GM12891 (cell line): ENCODE data around the gene TMEM86A. TPM values are rescaled to one million over a fixed set of nuclear protein-coding genes. Genes with fewer than 3 reads are reported as not detected.
"Not testable (repeated sequence)": the region's sequence is repeated elsewhere in the genome, so short reads cannot be mapped to it uniquely, and the experiment has no call there.

Experiments
- DNase-seq: peaks from one replicate; pipeline ENCODE4 v3.0.0; 2011; ENCODE audit warnings: low spot score; ENCODE audit not compliant: insufficient read length
- FAIRE-seq: peaks from 2 replicates; lab custom pipeline; 2011; peaks lifted over from hg19 to GRCh38; lab: Jason Lieb, UNC
- PAX5 ChIP-seq: IDR thresholded peaks from 2 replicates; pipeline ENCODE4 v1.6.1; 2011; ENCODE audit warnings: low read length, moderate library complexity, mild to moderate bottlenecking; ENCODE audit not compliant: insufficient read depth, severe bottlenecking
- POLR2A ChIP-seq: IDR thresholded peaks from 2 replicates; pipeline ENCODE4 v1.6.1; 2011; ENCODE audit warnings: low read depth, low read length, control low read depth
- POLR2AphosphoS5 ChIP-seq: IDR thresholded peaks from 2 replicates; pipeline ENCODE4 v1.6.1; 2011; ENCODE audit warnings: low read depth, low read length, control low read depth
- POU2F2 ChIP-seq: IDR thresholded peaks from 2 replicates; pipeline ENCODE4 v1.6.1; 2011; ENCODE audit warnings: low read depth, mild to moderate bottlenecking, control low read depth, low read length, moderate library complexity
- SPI1 ChIP-seq: IDR thresholded peaks from 2 replicates; pipeline ENCODE4 v1.6.1; 2011; ENCODE audit warnings: low read depth, low read length, control low read depth
- TAF1 ChIP-seq: IDR thresholded peaks from 2 replicates; pipeline ENCODE4 v1.6.1; 2011; ENCODE audit warnings: low read depth, low read length, control low read depth
- polyA plus RNA-seq: library from polyadenylated mRNA; unstranded; fragments of >200 nt; gene quantifications from one replicate; pipeline ENCODE4 v1.2.1, GENCODE V29; 2012; ENCODE audit warnings: low read depth, missing spikeins, inconsistent platforms; ENCODE audit not compliant: missing spikeins

TMEM86A gene
- 0.04 TPM for polyA plus RNA-seq

GRCh38 chr11:18698341-18699268 lies at the start of gene TMEM86A:
Gene TMEM86A, plus strand, starts transcription at chr11:18698779. Its CDS starts 108 bp downstream, at chr11:18698887.
- TF ChIP-seq TAF1 (no peak), SPI1 (no peak), POLR2A (no peak), POU2F2 (no peak), POLR2AphosphoS5 (no peak), PAX5 (no peak)
- peak; percentile 87 for FAIRE-seq
- DNase-seq, result peak; percentile 92

- FAIRE-seq (no peak), DNase-seq (no peak)
- TF ChIP-seq PAX5, result no peak
- no peak for TF ChIP-seq POLR2AphosphoS5
- TF ChIP-seq SPI1, result no peak
- no peak for TF ChIP-seq POLR2A
- TF ChIP-seq TAF1, result no peak
- TF ChIP-seq POU2F2, result no peak
These were observed 48.2 kb upstream of the TMEM86A start for GRCh38 chr11:18650353-18650752.

GRCh38 chr11:18650859-18651557 lies 47.6 kb upstream of the TMEM86A start:
- DNase-seq, result peak; percentile 28
- FAIRE-seq, result peak; percentile 45
- TF ChIP-seq PAX5 (no peak), SPI1 (no peak), POLR2A (no peak), POU2F2 (no peak), TAF1 (no peak), POLR2AphosphoS5 (no peak)

- TF ChIP-seq SPI1, result no peak
- TF ChIP-seq POLR2A, result no peak
- TF ChIP-seq PAX5, result no peak
- no peak for TF ChIP-seq POU2F2
- TF ChIP-seq TAF1, result no peak
- DNase-seq (no peak), FAIRE-seq (peak; percentile 16)
These were observed 40.9 kb upstream of the TMEM86A start for GRCh38 chr11:18657673-18658072.

GRCh38 chr11:18665353-18665872 lies 33.2 kb upstream of the TMEM86A start:
- DNase-seq, FAIRE-seq: not testable (repeated sequence)

- DNase-seq (no peak), FAIRE-seq (no peak)
- TF ChIP-seq TAF1, result no peak
- no peak for TF ChIP-seq POU2F2
- no peak for TF ChIP-seq PAX5
- no peak for TF ChIP-seq POLR2A
- no peak for TF ChIP-seq POLR2AphosphoS5
- TF ChIP-seq SPI1, result no peak
These were observed 30.4 kb upstream of the TMEM86A start for GRCh38 chr11:18668131-18668530.

- no peak for TF ChIP-seq POLR2AphosphoS5
- FAIRE-seq (no peak), DNase-seq (no peak)
These were observed 29.4 kb upstream of the TMEM86A start for GRCh38 chr11:18669219-18669596.

GRCh38 chr11:18669711-18670110 lies 28.9 kb upstream of the TMEM86A start:
- no peak for DNase-seq
- TF ChIP-seq POLR2A (no peak), POU2F2 (no peak), SPI1 (no peak)
- FAIRE-seq, result no peak

GRCh38 chr11:18671246-18671645 lies 27.3 kb upstream of the TMEM86A start:
- no peak for FAIRE-seq
- DNase-seq, result no peak
- TF ChIP-seq SPI1, result no peak
- TF ChIP-seq POLR2AphosphoS5, result no peak
- no peak for TF ChIP-seq PAX5
- no peak for TF ChIP-seq POLR2A
- TF ChIP-seq POU2F2, result no peak
- TF ChIP-seq TAF1, result no peak

GRCh38 chr11:18672209-18672608 lies 26.4 kb upstream of the TMEM86A start:
- not testable (repeated sequence) for DNase-seq, FAIRE-seq
